Suppressor macrophage (primary cell): ENCODE data around the gene TTLL13.

Experiments
- DNase-seq, 4 experiments: peaks; one replicate each; pipeline ENCODE4 v3.0.0-alpha.2; 2020 to 2022

Gene TTLL13

DNA sequence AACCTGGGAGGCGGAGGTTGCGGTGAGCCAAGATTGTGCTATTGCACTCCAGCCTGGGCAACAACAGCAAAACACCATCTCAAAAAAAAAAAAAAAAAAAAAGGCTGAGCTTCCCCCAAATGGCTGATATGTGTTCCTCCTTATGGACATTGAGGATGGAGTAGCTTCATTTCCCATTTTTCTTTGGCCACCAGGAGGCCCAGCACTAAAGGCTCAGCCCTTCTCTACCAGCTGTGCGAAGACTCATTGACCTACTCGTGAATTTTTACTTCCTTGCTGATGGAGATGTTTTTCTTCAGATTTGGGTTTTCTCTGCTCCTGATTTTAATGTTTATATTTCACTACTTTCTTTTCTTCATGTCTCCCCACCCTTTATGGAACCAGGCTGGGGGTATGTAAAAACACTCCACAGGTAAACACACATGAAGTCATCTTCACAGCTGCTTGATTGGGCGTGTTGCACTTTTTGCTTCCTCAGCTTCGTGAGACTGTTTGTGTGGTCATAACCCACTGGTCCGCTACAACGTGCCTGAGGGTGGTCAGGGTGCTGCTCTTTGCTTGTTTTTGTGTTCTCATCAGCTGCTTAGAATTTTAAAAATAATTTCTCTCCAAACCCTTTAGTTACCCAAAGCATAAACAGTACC is 34.7 kb upstream of the TTLL13 start:
- DNase-seq = peak; percentile 71 to 79 (median 75)

DNA sequence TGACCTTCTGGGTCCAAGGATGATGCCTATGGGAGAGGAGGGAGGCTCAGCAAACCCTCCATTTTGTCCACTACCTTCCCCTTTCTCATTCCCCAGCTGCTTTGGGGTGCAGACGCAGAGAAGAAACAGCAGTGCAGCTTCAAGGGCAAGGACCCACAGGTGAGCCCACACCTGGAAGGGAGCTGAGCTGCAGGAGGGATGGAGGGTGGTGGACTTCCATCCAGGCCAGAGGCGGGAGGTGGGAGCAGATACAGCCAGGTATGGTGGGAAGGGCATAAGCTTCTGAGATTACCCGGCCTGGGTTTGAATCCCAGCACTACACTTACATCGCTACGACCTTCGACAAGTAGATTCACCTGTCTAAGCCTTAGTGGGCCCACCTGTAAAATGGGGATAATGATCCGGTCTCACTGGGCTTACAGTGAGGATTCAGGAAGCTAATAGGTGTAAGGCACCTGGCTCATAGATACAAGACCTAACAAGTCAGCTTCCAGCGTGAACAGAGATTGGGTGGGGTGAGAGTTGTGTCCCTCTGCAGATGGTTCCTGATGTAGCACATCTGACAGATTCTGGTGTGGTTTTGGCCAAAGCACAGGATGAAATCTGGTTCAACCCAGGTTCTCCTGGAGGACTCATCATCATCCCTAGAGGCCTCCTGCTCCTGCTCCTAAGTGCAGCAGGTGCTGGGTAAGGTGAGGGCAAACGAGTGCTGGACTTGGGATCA is 31.5 kb upstream of the TTLL13 start:
- no peak for DNase-seq

DNA sequence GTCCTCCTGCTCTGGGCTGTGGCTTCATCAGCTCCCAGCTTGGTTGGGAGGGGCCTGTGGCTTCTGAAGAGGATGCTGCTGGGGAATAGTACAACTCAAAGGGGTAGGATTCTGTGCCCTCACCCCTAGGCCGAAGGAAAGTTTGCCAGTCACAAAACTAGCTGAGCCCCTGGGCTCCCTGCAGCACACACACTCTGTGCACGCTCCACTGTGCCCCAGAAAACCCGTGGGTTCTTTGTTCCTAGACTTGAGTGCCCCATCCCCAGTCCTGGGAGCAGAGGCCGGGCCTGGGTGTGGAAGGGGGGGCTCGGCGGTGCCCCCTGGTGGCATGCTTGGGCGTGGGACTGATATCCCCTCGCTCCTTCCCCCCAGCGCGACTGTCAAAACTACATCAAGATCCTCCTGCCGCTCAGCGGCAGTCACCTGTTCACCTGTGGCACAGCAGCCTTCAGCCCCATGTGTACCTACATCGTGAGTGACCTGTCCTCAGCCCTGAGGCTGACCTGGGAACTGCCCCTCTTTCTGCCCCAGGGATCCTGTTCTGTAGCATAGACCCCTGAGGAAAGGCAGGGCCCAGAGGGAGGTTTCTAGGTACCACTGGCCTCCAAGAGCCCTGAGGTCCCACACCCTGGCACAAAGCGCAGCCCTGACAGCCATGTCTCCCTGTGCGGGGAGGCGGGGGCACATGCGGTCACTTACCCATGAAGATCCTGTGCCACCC is 29.8 kb upstream of the TTLL13 start:
- peak; percentile 44 to 78 (median 58) for DNase-seq

DNA sequence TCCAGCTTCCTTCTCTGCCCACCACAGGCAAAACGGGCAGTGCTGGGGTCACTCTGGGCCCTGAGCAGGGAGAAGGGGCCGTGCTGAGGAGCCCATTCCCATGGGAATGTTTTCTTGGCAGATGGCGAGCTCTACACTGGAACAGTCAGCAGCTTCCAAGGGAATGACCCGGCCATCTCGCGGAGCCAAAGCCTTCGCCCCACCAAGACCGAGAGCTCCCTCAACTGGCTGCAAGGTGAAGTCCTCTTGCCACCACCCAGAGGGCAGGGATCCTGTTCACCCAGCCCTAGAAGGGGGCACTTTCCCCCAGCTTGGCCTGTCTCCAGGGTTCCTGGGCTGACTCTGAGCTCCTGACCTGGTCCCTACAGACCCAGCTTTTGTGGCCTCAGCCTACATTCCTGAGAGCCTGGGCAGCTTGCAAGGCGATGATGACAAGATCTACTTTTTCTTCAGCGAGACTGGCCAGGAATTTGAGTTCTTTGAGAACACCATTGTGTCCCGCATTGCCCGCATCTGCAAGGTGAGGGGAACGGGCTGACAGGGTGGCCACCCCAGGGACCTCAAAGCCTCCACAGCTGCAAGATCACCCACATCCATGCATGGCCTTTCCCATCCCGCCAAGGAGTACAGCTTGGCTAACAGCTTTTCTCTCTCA is 28.0 kb upstream of the TTLL13 start:
- peak; percentile 67 to 85 (median 79) for DNase-seq

DNA sequence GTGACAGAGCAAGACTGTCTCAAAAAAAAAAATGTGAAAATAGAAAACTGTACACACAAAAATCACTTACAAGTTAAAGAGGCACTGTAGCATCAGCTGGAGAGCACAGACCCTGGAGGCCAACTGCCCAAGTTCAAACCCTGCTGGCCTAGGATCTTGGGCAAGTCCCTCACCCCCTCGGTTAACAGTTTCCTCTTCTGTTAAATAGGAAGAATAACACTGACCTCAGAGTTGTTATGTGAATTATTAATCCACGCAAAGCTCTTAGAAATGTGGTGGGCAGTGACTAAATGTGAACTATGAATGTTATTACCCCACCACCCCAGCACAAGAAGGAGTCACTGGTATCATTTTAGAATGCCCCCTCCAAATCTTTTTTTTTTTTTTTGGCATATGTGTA is 26.8 kb upstream of the TTLL13 start:
- peak in 2 of 4 experiments; percentile 23 to 30 for DNase-seq

DNA sequence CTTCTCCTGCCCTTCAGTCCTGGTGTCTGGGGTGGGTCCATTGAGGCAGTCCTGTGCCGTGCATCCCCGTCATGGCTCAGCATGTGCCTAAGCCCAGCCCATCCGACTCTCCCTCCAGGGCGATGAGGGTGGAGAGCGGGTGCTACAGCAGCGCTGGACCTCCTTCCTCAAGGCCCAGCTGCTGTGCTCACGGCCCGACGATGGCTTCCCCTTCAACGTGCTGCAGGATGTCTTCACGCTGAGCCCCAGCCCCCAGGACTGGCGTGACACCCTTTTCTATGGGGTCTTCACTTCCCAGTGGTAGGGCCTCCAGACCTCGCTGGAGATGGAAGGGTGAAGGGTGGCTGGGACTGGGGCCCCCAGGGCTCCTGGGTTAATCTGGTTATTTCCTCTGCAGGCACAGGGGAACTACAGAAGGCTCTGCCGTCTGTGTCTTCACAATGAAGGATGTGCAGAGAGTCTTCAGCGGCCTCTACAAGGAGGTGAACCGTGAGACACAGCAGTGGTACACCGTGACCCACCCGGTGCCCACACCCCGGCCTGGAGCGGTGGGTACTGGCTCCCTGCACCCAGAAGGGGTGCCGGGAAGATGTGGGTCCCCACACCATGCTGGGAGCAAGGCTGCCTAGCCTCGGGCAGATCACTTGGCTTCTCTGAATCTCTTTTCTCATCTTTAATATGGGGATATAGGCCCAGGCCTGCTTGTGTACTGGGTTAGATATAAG is 25.8 kb upstream of the TTLL13 start:
- DNase-seq = no peak

DNA sequence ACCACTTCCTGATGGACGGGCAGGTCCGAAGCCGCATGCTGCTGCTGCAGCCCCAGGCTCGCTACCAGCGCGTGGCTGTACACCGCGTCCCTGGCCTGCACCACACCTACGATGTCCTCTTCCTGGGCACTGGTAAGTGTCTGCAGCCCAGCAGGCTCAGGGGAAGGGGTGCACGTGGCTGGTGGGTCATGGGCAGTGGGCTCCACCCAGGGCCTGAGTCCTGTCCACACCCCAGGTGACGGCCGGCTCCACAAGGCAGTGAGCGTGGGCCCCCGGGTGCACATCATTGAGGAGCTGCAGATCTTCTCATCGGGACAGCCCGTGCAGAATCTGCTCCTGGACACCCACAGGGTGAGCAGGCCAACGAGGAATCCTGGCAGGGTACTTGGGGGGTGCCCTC is 24.3 kb upstream of the TTLL13 start:
- no peak for DNase-seq

DNA sequence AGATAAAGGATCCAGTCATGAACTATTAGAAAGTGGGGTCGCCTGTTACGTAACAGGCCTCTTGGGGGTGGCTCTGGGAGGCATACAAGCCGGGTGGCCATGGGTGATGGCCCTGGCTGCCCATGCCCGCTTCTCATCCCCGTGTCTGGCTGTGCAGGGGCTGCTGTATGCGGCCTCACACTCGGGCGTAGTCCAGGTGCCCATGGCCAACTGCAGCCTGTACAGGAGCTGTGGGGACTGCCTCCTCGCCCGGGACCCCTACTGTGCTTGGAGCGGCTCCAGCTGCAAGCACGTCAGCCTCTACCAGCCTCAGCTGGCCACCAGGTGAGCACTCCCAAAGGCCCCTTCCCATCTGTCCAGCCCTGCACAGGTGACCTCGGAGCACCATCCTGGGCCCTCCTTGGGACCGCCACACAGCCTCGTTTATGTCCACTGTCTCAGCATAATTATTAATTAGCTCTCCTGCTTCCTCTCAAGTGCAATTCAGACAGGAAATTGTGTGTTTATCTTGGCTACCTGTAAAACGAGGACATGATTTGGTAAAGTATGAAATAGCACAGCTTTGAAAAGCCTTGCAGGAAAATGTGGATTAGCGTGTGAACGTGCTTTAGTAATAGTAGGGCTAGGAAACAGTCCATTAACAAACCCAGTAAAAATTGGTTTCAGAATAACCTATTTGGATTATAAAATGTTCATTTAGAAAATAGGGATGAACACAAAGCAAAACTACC is 23.7 kb upstream of the TTLL13 start:
- no peak for DNase-seq

DNA sequence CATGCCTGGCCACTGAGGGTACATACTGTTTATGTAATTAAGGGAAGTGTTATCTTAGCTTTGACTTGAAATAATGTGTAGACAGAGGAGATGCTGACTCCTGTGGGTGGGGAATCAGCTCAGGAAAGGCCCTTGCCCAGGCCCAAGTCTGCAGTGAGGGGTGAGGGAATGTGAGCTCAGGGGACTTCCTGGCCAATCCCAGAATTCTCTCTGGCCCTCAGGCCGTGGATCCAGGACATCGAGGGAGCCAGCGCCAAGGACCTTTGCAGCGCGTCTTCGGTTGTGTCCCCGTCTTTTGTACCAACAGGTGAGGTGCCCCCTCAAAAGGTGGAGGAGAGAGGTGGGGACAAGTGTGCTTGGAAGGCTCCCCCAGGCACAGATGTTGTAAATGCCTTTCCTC is 22.0 kb upstream of the TTLL13 start:
- DNase-seq = no peak

DNA sequence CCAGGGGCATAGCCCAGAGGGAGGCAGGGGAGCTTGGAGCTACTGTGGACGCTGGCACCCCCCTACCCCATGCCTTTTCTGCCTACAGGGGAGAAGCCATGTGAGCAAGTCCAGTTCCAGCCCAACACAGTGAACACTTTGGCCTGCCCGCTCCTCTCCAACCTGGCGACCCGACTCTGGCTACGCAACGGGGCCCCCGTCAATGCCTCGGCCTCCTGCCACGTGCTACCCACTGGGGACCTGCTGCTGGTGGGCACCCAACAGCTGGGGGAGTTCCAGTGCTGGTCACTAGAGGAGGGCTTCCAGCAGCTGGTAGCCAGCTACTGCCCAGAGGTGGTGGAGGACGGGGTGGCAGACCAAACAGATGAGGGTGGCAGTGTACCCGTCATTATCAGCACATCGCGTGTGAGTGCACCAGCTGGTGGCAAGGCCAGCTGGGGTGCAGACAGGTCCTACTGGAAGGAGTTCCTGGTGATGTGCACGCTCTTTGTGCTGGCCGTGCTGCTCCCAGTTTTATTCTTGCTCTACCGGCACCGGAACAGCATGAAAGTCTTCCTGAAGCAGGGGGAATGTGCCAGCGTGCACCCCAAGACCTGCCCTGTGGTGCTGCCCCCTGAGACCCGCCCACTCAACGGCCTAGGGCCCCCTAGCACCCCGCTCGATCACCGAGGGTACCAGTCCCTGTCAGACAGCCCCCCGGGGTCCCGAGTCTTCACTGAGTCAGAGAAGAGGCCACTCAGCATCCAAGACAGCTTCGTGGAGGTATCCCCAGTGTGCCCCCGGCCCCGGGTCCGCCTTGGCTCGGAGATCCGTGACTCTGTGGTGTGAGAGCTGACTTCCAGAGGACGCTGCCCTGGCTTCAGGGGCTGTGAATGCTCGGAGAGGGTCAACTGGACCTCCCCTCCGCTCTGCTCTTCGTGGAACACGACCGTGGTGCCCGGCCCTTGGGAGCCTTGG is 21.3 kb upstream of the TTLL13 start:
- DNase-seq = no peak

DNA sequence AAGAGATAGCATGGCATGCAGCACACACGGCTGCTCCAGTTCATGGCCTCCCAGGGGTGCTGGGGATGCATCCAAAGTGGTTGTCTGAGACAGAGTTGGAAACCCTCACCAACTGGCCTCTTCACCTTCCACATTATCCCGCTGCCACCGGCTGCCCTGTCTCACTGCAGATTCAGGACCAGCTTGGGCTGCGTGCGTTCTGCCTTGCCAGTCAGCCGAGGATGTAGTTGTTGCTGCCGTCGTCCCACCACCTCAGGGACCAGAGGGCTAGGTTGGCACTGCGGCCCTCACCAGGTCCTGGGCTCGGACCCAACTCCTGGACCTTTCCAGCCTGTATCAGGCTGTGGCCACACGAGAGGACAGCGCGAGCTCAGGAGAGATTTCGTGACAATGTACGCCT is 20.4 kb upstream of the TTLL13 start:
- DNase-seq = no peak

DNA sequence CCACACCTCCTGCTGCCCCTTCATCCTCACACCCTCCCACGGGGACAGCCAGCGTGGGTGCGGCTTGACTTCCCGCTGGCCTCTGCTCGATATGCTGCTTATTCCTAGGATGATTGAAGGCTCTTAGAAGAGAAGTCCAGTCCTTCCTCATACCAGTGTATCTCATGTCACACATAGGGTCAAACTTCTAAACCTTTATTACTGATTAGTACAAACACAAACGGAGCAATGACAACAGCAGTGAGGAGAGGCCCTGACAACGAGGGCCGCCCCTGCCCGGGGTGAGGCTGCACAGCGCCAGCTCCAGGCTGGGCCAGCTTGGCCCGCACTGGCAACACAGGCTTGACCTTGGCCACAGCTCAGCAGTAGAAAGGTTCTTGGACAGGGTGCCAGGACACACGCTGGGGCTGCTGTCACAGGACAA is 19.3 kb upstream of the TTLL13 start:
- DNase-seq = no peak

DNA sequence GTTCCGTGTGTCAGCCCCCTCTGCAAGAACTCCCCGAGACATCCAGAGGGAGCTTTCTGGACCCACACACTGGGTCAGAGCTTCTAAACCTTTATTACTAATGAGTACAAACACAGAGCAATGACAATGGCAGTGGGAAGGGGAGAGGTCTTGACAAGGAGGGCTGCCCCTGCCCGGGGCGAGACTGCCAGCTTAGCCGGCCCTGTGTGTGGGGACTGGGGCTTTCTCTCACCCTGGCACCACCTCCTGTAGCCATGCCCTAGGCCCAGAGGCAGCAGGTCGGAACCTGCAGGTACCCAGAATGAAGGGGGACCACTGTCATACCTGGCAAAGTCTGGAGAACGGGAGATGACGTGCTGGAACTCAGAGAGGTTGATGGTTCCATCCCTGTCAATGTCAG is 18.7 kb upstream of the TTLL13 start:
- DNase-seq = no peak

DNA sequence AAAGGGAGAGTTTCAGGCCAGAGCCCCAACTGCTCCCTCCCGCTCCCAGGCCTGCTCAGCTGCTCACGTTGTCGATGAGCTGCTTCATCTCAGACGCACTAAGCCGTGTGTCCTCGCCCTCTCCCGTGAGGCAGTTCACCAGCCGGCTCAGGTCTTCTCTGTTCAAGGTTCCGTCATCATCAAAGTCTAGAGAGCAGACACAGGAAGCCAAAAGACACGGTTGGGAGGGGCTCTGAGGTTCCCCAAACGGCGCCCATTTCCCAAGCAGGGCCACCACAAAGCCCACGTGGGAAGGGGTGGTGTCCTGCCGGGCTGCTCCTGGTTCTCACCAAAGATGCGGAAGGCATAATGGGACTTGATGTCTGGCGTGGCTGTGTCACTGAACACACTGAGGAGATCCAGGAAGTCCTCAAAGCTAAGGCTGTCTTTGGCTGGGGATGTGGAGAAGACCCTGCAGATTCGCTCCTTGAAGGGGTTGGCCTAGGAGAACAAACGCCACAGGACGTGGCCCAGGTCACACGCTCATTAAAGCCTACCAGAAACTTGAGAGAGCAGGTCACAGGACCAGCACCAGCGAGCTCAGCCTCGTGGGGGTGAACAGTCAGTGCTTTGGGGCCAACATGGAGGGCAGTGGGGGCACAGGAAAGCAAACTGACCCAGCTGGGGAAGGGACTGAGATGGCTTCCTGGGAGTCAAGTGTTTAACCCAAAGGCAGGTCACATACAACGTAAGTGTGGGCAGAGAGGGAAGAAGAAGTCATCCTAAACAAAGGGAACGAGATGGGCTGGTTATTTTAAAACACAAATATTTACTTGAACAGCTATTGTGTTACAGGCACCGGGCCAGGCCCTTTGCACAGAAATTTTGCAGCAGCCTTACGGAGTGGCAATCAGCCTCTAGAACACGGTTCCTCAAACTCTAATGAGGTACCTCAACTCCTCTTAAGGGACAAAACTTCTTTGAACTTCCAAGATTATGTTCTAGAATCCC is 18.0 kb upstream of the TTLL13 start:
- peak; percentile 91 to 95 (median 92) for DNase-seq

DNA sequence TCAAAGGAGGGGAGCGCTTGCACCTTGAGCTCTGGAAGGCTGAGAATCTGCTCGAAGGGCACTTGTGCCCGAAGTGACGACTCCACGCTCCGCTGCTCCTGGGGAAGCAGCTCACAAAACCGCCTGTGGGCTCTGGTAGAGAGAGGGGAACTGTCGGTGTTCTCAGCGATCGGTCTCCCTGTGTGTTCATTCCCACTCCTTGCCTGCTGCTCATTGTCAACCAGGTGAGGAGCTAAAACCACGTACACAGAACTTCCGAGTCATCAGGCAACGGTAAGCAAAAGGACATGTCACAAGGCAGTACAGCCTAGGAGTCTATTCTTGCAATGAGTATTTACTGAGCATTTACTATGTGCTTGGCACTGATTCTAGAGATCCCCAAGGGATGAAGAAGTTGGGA is 17.2 kb upstream of the TTLL13 start:
- no peak for DNase-seq

DNA sequence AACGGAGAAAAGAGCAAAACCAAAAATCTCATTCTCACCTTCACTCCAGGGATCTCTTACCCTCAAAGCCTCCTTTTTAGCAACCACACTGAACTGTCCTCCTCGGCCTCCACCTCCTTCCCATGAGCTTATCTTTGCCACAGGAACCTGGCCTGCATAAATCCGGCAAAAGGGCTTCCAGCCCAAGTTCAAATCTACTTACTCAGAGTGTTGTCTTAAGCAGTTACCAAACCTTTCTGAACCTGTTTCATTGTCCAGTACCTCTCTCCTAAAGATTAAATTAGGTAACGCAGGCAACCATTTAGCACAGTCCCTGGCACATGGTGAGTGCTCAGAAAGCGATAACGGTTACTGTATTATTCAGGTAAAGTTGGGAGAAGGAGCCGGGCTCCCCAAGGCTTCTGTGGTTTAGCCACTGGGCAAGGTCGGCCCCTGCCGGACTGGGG is 16.4 kb upstream of the TTLL13 start:
- DNase-seq = no peak

DNA sequence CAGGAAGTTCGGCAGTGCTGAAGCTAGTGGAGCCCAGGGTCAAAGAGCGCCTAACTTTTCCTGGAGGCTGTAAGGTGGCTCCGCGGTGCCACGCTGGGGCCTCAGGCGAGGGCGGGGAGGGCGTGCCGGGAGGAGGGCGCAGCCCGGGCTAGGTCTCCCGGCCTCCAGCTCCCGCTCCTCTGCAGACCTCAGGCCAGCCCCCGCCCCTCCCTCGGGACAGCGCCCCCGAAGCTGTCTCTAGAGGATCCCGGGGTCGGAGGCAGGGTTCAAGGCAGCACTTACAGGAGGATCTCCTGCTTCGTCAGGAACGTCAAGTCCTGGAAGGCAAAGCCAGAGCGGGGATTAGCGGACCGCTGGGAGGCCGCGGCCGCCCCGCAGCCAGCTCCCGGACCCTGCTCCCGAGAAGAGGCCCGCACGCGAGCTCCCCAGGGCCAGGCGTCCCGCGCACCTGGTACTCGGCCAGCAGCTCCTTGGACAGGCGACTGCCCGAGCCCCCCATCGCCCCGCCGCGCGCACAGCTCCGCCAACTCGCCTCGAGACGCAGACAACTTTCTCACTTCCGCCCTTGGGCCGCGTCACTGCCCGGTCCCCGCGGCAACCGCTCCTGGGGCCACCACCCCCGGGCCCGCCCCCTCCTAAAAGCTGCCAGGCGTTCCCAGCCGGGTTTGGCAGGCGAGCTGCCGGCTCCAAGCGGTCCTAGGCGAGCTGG is 15.8 kb upstream of the TTLL13 start, which contains the start of gene CIB1:
CIB1 (minus strand) TSS at position 555 of the 709 bp plus-strand sequence; CDS start at position 499, 56 bp downstream.
- peak; percentile 99 to 100 (median 100) for DNase-seq
